ENCODE measurements around the gene ZNF354B.

Gene ZNF354B

DNA sequence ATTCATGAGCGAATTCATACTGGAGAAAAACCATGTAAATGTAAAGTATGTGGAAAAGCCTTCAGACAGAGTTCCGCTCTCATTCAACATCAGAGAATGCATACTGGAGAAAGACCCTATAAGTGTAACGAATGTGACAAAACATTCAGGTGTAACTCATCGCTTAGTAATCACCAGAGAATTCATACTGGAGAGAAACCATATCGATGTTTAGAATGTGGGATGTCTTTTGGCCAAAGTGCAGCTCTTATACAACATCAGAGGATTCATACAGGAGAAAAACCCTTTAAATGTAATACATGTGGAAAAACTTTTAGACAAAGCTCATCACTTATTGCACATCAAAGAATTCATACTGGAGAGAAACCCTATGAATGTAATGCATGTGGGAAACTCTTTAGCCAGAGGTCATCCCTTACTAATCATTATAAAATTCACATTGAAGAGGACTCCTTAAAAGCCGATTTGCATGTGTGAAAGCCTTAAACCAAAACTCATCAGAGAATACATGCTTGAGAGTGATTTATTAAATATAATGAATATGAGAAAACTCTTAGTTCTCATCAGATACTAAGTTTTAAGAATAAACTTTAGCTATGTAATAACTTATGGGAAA, 24.2 kb downstream of the ZNF354B start:
- no peaks in the 10 kb centered on the region for H3K27me3 ChIP-seq (ENCODE audit: insufficient read depth, poor library complexity, severe bottlenecking)
- TF ChIP-seq, protein P1, sequence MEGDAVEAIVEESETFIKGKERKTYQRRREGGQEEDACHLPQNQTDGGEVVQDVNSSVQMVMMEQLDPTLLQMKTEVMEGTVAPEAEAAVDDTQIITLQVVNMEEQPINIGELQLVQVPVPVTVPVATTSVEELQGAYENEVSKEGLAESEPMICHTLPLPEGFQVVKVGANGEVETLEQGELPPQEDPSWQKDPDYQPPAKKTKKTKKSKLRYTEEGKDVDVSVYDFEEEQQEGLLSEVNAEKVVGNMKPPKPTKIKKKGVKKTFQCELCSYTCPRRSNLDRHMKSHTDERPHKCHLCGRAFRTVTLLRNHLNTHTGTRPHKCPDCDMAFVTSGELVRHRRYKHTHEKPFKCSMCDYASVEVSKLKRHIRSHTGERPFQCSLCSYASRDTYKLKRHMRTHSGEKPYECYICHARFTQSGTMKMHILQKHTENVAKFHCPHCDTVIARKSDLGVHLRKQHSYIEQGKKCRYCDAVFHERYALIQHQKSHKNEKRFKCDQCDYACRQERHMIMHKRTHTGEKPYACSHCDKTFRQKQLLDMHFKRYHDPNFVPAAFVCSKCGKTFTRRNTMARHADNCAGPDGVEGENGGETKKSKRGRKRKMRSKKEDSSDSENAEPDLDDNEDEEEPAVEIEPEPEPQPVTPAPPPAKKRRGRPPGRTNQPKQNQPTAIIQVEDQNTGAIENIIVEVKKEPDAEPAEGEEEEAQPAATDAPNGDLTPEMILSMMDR (IDR thresholded peaks at IDR 0.05; ENCODE audit: poor library complexity, severe bottlenecking), result no peak
- H3K36me3 ChIP-seq (ENCODE audit: low read depth), result peaks cover 100% of the 10 kb centered on the region
- DNase-seq (ENCODE audit: low spot score) (no peak), ATAC-seq (ENCODE audit: low read depth) (no peak)
- peaks cover 66% of the 10 kb centered on the region for H3K9me3 ChIP-seq (ENCODE audit: severe bottlenecking)
- H3K4me1 ChIP-seq (ENCODE audit: insufficient read depth, poor library complexity, severe bottlenecking), result no peaks in the 10 kb centered on the region
- H3K4me3 ChIP-seq (ENCODE audit: severe bottlenecking), result no peak overlapping the region
- H3K27ac ChIP-seq (ENCODE audit: poor library complexity, severe bottlenecking), result no peak overlapping the region

DNA sequence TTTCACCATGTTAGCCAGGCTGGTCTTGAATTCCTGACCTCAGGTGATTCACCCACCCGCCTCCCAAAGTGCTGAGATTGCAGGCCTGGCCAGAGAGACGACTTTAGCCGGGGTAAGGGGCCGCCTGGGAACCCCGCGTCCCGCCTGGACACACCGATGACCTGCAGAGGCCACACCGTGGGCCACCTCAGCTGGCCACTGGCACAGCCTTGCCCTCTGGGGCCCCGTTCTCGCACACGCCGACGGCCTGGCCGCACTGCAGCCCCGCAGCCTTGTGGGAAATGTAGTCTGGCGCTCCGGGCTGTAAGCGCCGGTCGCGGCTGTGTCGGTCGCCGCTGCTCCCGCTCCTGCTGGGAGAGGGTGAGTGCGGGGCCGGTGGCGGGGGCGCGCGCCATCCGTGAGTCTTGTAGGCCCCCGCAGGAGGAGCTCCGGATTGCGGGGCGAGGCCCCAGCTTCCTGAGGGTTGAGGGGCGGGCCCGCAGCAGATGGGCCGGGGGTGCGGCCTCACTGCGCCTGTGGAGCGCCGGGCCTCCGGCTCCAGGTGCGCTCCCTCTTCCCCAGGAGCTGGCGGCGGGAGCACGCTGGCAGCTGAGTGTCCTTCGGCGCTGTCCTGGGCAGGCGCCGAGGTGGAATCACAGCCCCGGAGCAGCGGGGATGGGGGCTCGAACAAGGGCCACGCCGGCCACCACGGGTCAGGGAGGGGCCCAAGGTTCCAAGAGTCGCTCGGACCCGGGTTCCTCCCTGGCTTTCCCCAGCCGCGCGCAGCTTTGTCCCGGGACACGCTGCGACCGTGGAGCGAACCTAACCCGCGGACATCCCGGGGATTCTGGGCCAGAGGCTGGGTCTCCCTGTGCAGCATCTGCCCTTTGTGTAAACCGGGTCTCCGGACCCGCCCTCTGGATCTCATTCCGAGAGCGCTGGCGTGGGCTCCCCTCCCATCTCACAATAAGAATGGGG, 36.1 kb downstream of the ZNF354B start, which contains the start of gene ZFP2:
ZFP2 (plus strand) TSS at position 299 of the 957 bp plus-strand sequence. CDS start 35,401 bp downstream, outside the sequence.
- Histone ChIP-seq H3K27me3 (ENCODE audit: insufficient read depth, poor library complexity, severe bottlenecking) (no peaks in the 10 kb centered on the region), H3K9me3 (ENCODE audit: severe bottlenecking) (peaks cover 2% of the 10 kb centered on the region), H3K36me3 (ENCODE audit: low read depth) (no peaks in the 10 kb centered on the region), H3K4me3 (ENCODE audit: severe bottlenecking) (peak within 1 kb of the TSS; percentile 73), H3K27ac (ENCODE audit: poor library complexity, severe bottlenecking) (no peak within 1 kb of the TSS), H3K4me1 (ENCODE audit: insufficient read depth, poor library complexity, severe bottlenecking) (no peaks in the 10 kb centered on the region)
- no peak for DNase-seq (ENCODE audit: low spot score)
- ATAC-seq (ENCODE audit: low read depth), result peak; percentile 92
- TF ChIP-seq, protein P1 (IDR thresholded peaks at IDR 0.05; ENCODE audit: poor library complexity, severe bottlenecking), result no peak

DNA sequence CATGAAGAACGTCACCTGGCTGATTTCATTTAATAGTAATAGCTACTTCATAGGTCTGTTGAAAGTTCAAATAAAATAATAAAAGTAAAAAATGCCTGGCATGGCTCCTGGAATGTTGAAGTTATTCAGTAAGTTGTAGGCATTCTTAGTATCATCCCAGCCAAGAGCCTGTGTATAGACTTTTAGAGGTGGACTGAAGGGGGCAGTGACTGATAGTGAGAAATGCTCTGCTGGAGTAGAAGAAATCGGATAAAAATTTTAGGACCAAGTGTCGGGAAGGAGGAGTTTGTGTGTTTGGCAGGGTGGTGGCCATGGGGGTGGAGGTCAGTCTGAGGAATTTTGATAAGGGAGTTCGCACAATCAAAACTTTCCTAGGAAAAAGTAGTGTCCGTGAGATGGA, 39.5 kb downstream of the ZNF354B start:
- H3K4me3 ChIP-seq (ENCODE audit: severe bottlenecking), result no peak overlapping the region
- H3K36me3 ChIP-seq (ENCODE audit: low read depth), result no peaks in the 10 kb centered on the region
- H3K4me1 ChIP-seq (ENCODE audit: insufficient read depth, poor library complexity, severe bottlenecking), result no peaks in the 10 kb centered on the region
- H3K27ac ChIP-seq (ENCODE audit: poor library complexity, severe bottlenecking), result no peak overlapping the region
- peaks cover 5% of the 10 kb centered on the region for H3K9me3 ChIP-seq (ENCODE audit: severe bottlenecking)
- ATAC-seq (ENCODE audit: low read depth) (no peak), DNase-seq (ENCODE audit: low spot score) (no peak)
- TF ChIP-seq, protein P1 (IDR thresholded peaks at IDR 0.05; ENCODE audit: poor library complexity, severe bottlenecking), result no peak
- H3K27me3 ChIP-seq (ENCODE audit: insufficient read depth, poor library complexity, severe bottlenecking), result no peaks in the 10 kb centered on the region

DNA sequence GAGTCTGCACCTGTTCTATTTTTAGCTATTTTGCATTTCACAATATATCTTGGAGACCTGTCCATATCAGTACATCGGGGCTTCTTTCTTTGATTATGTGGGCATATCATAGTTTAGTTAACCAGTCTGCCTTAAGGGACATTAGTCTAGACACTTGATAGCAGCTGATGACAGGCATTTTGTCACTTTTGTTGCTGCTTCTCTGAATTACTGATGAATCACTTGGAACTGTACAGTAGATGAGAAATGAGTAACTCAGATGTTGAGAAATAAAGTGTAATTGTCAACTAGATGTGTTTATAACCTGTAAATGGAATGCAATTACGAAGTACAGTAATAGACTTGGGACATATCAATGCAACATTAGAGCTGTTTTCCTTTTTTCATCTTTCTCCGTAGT, 43.1 kb downstream of the ZNF354B start:
- peaks cover 15% of the 10 kb centered on the region for H3K9me3 ChIP-seq (ENCODE audit: severe bottlenecking)
- ATAC-seq (ENCODE audit: low read depth), result no peak
- H3K27ac ChIP-seq (ENCODE audit: poor library complexity, severe bottlenecking), result no peak overlapping the region
- no peak for DNase-seq (ENCODE audit: low spot score)
- TF ChIP-seq, protein P1 (IDR thresholded peaks at IDR 0.05; ENCODE audit: poor library complexity, severe bottlenecking), result no peak
- no peaks in the 10 kb centered on the region for H3K4me1 ChIP-seq (ENCODE audit: insufficient read depth, poor library complexity, severe bottlenecking)
- H3K27me3 ChIP-seq (ENCODE audit: insufficient read depth, poor library complexity, severe bottlenecking), result no peaks in the 10 kb centered on the region
- H3K4me3 ChIP-seq (ENCODE audit: severe bottlenecking), result no peak overlapping the region
- no peaks in the 10 kb centered on the region; the same call in 1 of the 2 replicates for H3K36me3 ChIP-seq (ENCODE audit: low read depth)

Data from RWPE2 (cell line).